TTC549 (cell line): Measurements from ENCODE around the gene SYT2.

Experiments used
- FAIRE-seq: peaks from 2 replicates; lab custom pipeline; 2012; peaks lifted over from hg19 to GRCh38; lab: Jason Lieb, UNC

SYT2 gene

GRCh38 chr1:202677433-202677832 is 32.8 kb downstream of the SYT2 start:
- FAIRE-seq, result no peak

DNA sequence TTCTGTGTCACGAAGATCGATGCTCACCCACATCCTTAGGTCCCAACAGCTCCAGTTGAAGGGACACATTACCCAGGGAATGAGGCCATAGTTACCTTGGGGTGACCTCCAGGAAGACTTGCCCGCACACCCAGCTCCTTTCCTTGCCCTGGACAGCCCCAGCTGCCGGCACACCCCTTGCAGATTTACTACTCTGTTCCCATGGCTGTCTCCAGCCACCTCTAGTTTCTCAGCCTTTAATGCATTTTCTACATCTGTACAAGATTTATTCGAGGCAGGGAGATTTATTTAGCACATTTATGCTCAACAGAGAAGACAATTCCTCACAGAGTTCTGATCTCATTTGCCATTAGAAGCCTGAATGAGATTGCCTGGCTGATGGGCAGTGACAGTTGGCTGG is 36.7 kb downstream of the SYT2 start:
- no peak for FAIRE-seq

DNA sequence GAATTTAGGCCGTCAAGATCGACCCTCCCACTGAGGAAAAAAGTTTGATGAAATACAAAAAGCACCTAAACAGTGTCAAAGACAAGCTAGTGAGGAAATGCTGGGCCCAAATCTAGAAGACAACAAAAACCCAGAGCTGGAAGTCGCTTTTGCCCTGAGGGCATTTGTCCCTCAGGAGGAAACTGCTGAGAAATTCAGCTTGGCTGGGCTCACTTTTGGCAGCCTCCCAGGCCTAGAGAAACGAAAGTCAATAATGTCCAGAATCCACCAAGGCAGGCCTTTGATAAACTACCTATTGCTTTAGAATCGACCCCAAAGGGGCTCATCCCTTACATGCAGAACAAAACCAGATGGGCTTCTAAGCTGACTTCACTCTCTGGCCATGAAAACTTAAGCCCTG is 38.9 kb downstream of the SYT2 start:
- FAIRE-seq, result no peak

DNA sequence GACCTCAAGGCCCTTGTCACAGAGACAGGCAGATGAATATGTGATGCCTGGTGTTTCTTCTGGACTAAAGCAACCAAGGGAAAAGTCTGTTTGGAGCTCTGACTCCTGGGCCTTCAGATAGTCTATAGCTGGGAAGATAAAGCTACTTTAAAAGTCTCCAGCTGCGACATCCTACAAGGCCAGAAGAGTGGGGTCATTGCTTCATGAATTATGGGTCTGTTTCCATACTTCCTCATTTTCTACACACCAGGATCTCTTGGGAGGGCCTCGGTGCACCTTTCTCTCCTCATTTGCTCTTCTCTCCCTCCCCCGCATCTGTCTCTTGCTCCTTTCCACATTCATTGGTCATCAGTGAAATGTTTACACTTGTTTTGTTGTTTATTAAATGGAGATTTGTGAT is 44.8 kb downstream of the SYT2 start:
- no peak for FAIRE-seq

- no peak for FAIRE-seq
Measured at GRCh38 chr1:202664083-202664482, 46.2 kb downstream of the SYT2 start.

- FAIRE-seq, result no peak
Measured at GRCh38 chr1:202663131-202663530, 47.1 kb downstream of the SYT2 start.

DNA sequence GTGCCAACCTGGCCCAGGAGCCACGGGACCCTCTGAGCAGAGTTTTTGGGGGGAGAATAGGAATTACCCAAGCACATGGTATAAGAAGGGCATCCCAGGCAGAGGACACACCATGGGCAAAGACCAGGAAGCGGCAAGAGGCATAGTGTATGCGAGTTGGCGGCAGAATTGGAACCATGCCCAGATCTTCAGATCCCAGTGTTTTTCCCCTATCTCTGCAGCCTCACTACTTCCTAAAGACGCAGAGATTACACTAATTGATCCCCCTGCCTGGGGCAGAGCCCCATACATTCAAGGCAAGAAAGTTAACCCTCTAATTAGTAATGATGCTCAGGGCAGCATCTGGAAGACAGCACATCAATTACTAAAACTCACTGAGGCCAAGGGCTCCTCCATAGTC is 48.2 kb downstream of the SYT2 start:
- FAIRE-seq, result no peak

- FAIRE-seq, result no peak
Measured at GRCh38 chr1:202661136-202661845, 49.0 kb downstream of the SYT2 start.

DNA sequence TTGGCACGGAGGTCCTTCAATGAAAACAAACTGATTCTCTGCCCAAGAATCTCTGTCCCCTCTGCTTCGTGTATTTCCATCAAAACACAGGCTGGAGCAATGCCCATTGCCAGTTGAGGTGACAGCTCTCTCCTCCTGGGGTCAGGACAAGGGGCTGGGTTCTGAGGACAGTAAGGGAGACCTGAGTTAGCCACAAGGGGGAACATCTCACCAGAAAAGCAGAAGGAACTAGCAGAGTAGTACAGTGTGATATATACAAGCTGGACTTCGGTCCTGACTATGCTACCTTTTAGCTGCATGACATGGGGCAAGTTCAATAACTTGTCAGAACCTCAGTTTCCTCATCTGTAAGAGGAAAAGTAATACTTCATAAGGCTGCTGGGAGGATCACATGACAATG is 50.3 kb downstream of the SYT2 start:
- FAIRE-seq, result no peak

DNA sequence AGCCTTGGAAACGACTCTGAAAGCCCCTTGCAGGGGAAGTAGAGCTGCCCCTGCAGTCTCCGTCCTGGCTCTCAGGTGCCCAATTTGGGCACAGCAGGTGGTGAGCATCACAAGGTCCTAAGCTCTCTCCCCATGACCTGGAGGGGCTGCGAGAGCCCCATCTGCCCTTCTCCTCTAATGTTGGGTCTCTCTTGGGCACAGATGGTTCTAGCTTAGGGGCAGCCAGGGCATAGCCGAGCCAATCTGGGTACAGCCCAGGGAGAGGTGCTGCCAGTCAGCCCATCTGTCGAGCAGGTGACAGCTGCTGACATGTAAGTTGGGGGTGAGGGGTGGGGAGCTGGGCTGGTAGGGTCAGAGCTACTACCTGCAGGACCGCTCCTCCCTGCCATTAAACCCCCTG is 50.7 kb downstream of the SYT2 start:
- FAIRE-seq, result no peak

DNA sequence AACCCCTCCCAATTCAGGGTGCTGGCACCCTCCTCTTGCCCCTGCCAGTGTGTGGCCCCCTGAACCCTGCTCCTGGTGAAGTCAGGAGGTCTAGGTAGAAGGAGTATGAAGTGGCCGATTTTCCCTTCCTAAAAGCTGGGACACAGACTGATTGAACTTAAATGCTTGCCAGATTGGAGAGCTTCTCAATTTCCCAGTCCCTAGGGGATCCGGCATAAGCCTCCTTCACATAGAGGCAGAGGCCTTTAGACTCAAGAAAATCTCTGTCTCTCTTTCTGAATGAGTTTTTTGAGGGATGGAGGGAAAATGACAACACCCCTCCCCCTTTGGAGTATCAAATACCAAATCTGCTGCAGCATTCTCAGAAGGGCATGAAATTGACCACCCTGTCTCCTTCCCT is 51.5 kb downstream of the SYT2 start:
- FAIRE-seq, result no peak

DNA sequence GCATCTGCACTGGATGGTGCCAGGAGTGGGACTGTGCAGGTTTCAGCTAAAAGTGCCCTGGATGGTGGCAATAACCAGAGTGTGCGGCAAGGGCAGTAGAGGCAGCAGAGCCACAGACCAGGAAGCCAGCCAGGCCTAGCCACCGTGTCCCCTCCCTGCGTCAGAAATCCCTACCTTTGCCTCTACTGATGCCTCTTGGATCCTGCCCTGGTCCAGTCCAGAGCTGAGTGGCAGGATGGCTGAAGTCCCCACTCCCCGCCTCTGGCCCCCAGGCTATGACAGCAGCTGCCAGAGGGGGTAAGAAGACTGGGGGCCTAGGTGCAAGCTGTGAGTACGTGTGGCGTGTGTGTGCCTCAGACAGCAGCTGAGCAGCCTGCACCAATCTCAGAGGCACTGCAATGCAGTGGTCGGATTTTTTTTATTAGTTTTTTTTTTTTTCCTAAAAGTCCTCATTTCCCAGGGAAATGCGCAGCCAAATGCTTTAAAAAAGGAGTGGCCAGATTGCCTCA is 51.9 kb downstream of the SYT2 start:
- FAIRE-seq, result no peak

- no peak for FAIRE-seq
Measured at GRCh38 chr1:202656951-202657646, 53.2 kb downstream of the SYT2 start.

DNA sequence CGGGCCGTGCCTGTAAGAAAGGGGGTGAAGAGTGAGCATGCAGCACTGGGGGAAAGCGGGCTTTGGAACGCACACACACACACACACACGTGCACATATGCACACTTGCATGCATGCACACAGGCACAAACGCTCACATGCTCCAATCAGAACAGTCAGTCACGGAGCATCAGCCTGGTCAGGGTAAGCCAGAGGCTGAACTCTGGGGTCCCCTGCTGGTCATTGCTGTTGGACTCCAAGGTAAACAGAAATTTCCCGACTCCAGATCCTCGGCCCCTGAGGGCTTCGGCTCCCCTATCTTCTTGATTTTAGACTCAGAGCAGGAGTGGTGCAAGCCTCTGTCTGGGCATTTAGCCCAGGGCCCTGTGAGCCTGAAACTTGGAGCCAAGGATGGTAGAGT is 54.2 kb downstream of the SYT2 start:
- FAIRE-seq, result no peak

GRCh38 chr1:202654079-202654478 is 56.2 kb downstream of the SYT2 start:
- FAIRE-seq, result no peak

DNA sequence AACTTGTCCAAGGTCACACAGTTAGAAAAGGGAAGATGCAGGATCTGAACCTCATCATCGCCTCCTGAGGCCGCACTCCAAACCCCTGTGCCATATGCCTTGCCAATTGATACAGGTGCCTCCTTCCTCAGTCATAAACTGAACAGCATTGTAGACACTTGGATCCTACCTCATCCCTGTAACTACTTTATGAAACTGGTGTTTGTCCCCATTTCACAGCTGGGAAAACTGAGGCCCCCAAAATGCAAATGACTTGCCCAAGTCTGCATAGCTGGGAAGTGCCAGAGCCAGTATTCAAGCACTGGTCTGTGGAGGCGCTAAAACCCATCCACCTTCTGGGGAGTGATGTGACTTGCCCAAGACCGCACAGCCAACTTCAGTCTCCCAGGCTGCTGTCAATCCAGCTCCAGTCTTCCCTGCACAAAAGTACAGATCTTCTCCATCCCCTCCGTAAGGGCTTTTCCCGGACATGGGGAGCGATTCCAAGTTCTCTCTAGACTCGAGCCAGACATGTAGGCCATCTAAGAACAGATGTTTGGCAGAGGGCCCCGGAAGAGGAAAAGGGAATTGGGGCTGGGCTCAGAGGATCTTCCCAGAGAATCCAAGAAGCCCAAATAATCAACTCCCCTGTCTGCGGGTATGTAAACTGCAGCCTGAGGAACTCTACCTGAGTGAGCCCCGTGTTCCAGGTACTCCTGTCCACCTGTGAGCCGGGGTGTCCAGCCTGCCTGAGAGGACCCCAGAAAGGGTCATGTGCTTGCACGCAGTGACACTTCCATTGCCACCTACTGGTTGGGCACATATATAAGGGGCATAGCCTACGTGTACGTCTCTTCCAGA is 60.5 kb downstream of the SYT2 start:
- no peak for FAIRE-seq

GRCh38 chr1:202648605-202649226 is 61.5 kb downstream of the SYT2 start:
- FAIRE-seq, result no peak

DNA sequence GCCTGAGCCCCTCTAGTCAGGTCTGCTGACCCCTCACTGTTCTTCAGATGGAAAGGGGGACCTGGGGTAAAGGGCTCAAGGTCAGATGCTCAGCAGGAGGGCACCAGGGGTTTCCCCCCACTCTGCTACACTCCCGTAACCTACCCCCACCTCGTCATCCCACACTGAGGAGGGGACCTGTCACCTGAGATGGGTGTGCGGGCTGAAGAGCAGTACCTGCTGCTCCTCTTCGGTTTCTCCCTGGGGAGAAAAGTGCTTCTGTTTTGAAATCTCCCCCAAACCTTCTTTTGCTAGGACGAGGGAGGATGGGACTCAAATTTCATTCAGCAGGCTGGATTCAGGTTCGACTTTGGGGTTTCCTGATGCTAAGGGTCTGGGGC is 65.2 kb downstream of the SYT2 start:
- FAIRE-seq, result no peak

GRCh38 chr1:202644219-202645096 is 65.8 kb downstream of the SYT2 start:
- FAIRE-seq, result no peak

DNA sequence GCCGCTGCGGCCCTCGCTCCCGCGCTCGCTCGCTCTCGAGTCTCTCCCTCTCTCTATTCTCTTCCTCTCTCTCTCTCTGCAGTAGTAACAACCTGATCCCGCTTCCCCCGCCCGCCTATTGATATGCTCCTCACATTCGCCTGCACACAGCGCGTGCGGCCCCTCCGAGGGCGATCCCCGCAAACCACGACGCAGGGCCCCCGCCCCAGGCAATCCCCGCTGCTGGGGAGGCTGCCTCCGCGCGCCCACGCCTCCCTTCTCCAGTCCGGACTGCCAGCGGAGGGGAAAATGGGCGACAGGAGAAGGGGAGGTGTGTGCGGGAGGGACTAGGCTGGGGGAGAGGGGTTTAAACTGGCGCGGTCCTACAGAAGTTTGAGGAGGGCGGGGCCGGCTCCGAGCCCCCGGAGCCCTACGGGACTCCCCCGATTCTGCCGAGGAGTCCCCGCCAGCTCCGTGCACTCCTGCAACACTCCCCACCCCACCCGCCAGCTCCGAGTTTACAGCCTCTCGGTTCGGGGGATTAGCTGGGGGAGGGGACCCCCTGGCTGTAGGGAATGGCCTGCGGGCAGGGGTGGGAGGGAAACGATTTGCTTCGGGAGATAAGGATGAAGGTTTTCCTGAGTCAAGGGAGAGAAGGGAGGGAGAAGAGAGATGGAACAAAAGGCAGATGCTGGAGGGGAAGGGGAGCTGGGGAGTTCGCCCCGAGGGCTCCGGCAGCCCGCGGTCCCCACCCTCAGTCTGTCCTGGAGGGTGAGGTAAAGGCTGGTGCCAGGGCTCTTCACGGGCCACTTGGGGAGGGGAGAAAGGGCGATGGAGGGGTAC is 66.6 kb downstream of the SYT2 start:
- no peak for FAIRE-seq
